Hepatocyte (in vitro differentiated cells): Measurements from ENCODE around the gene SOSTDC1. TPM values are rescaled to one million over a fixed set of nuclear protein-coding genes. Genes with fewer than 3 reads are reported as not detected.
A peak's percentile ranks its signal among the peaks of the same experiment; 100 is the strongest.

Source experiments
- DNase-seq: peaks from one replicate; pipeline ENCODE4 v3.0.0-alpha.2; 2016; ENCODE audit warnings: low spot score
- H2AFZ ChIP-seq: fragments of 200-600 bp; sonication (generic); 2 replicates; pipeline ENCODE4 v1.6.0; 2016; ENCODE audit warnings: antibody characterized with exemption, mild to moderate bottlenecking
- H3K27ac ChIP-seq: fragments of 200-600 bp; sonication (generic); 2 replicates; pipeline ENCODE4 v1.5.1; 2016; ENCODE audit warnings: mild to moderate bottlenecking
- H3K27me3 ChIP-seq: fragments of 200-600 bp; sonication (generic); 2 replicates; pipeline ENCODE4 v1.6.1; 2016
- H3K36me3 ChIP-seq: fragments of 200-600 bp; sonication (generic); replicated peaks from 2 replicates; pipeline ENCODE4 v1.5.1; 2016; ENCODE audit warnings: low read depth; ENCODE audit not compliant: insufficient read depth
- H3K4me1 ChIP-seq: fragments of 200-600 bp; sonication (generic); 2 replicates; pipeline ENCODE4 v1.5.1; 2016; ENCODE audit warnings: mild to moderate bottlenecking, moderate library complexity; ENCODE audit not compliant: insufficient read depth
- H3K4me2 ChIP-seq: fragments of 200-600 bp; sonication (generic); 2 replicates; pipeline ENCODE4 v1.6.0; 2016
- H3K4me3 ChIP-seq: fragments of 200-600 bp; sonication (generic); 2 replicates; pipeline ENCODE4 v1.5.1; 2016; ENCODE audit warnings: mild to moderate bottlenecking
- H3K79me2 ChIP-seq: fragments of 200-600 bp; sonication (generic); 2 replicates; pipeline ENCODE4 v1.6.0; 2017; ENCODE audit warnings: mild to moderate bottlenecking
- H3K9me2 ChIP-seq: fragments of 200-600 bp; sonication (generic); replicated peaks from 2 replicates; pipeline ENCODE4 v1.6.0; 2017; ENCODE audit warnings: mild to moderate bottlenecking; ENCODE audit not compliant: insufficient read depth
- H3K9me3 ChIP-seq: fragments of 200-600 bp; sonication (generic); 2 replicates; pipeline ENCODE4 v1.5.1; 2016; ENCODE audit warnings: low read depth, mild to moderate bottlenecking
- H4K20me1 ChIP-seq: fragments of 200-600 bp; sonication (generic); 2 replicates; pipeline ENCODE4 v1.6.0; 2016; ENCODE audit warnings: mild to moderate bottlenecking; ENCODE audit not compliant: insufficient read depth, poor library complexity, severe bottlenecking
- CTCF ChIP-seq: fragments of 200-600 bp; sonication (generic); IDR thresholded peaks from 2 replicates; pipeline ENCODE4 v1.5.1; 2016; ENCODE audit warnings: antibody characterized with exemption, mild to moderate bottlenecking; ENCODE audit not compliant: poor library complexity
- EZH2 ChIP-seq: fragments of 200-600 bp; sonication (generic); IDR thresholded peaks from 2 replicates; pipeline ENCODE4 v1.6.1; 2016; ENCODE audit warnings: antibody characterized with exemption, mild to moderate bottlenecking, borderline replicate concordance
- EZH2phosphoT487 ChIP-seq: fragments of 200-600 bp; sonication (generic); IDR thresholded peaks from one replicate; pipeline ENCODE4 v1.6.1; 2018; ENCODE audit warnings: antibody characterized with exemption, mild to moderate bottlenecking, low read depth, moderate library complexity; ENCODE audit not compliant: unreplicated experiment, severe bottlenecking
- WGBS: methylation state at CpG from one replicate; pipeline ENCODE4 v1.1.6; 2016; ENCODE audit warnings: low lambda C conversion rate; ENCODE audit errors: missing lambda C conversion rate; 5-methylcytosine and 5-hydroxymethylcytosine counted together
- polyA plus RNA-seq: library from polyadenylated mRNA; unstranded; fragments of >200 nt; fragmentation: Nextera tagmentation; extraction: Ambion mirVana; gene quantifications from 2 replicates; pipeline ENCODE4 v1.2.1, GENCODE V29; 2016
- total RNA-seq: library from RNA; depleted of rRNA; stranded (reverse); fragments of >200 nt; gene quantifications from 2 replicates; pipeline ENCODE4 v1.2.3, GENCODE V29; 2014

The SOSTDC1 gene
- 65.8 and 71.5 TPM in 2 replicates for total RNA-seq
- polyA plus RNA-seq: 30.9 and 38.5 TPM in 2 replicates

GRCh38 chr7:16465469-16466361 lies at the start of gene SOSTDC1:
Gene SOSTDC1, minus strand, starts transcription at chr7:16465738. Its CDS starts 70 bp downstream, at chr7:16465668.
- peak within 1 kb of the TSS; percentile 6 for H3K4me3 ChIP-seq

GRCh38 chr7:16514729-16515128 lies 49.2 kb upstream of the SOSTDC1 start:
- Histone ChIP-seq H3K4me3 (no peak overlapping the region), H3K9me2 (no peaks in the 10 kb centered on the region), H3K27ac (no peak overlapping the region), H3K9me3 (no peaks in the 10 kb centered on the region), H4K20me1 (no peaks in the 10 kb centered on the region), H2AFZ (no peak overlapping the region), H3K4me2 (no peak overlapping the region), H3K79me2 (no peaks in the 10 kb centered on the region), H3K4me1 (no peaks in the 10 kb centered on the region), H3K36me3 (no peaks in the 10 kb centered on the region), H3K27me3 (no peaks in the 10 kb centered on the region)
- no peak for DNase-seq
- TF ChIP-seq EZH2: no peak
- no peak for TF ChIP-seq CTCF
- TF ChIP-seq EZH2phosphoT487: no peak

More at GRCh38 chr7:16465469-16466361, at the start of gene SOSTDC1:
- Histone ChIP-seq H3K27ac (peak within 1 kb of the TSS; percentile 76), H2AFZ (peak within 1 kb of the TSS; percentile 38), H3K9me3 (no peaks in the 10 kb centered on the region), H3K4me1 (peaks cover 10% of the 10 kb centered on the region), H3K4me2 (peak within 1 kb of the TSS; percentile 67), H3K36me3 (no peaks in the 10 kb centered on the region), H3K27me3 (no peaks in the 10 kb centered on the region), H3K79me2 (peaks cover 13% of the 10 kb centered on the region), H3K9me2 (no peaks in the 10 kb centered on the region), H4K20me1 (no peaks in the 10 kb centered on the region)
- TF ChIP-seq CTCF (no peak), EZH2phosphoT487 (no peak), EZH2 (no peak)
- 12% methylated on average over 10 of the region's 10 CpGs for whole genome bisulfite sequencing
- DNase-seq: peak; percentile 61

GRCh38 chr7:16514271-16514670 lies 48.7 kb upstream of the SOSTDC1 start:
- Histone ChIP-seq H3K4me3 (no peak overlapping the region), H3K27me3 (no peaks in the 10 kb centered on the region), H3K4me1 (no peaks in the 10 kb centered on the region), H3K79me2 (no peaks in the 10 kb centered on the region), H3K9me3 (no peaks in the 10 kb centered on the region), H3K4me2 (no peak overlapping the region), H3K27ac (no peak overlapping the region), H3K36me3 (no peaks in the 10 kb centered on the region), H2AFZ (no peak overlapping the region), H4K20me1 (no peaks in the 10 kb centered on the region), H3K9me2 (no peaks in the 10 kb centered on the region)
- TF ChIP-seq EZH2 (no peak), CTCF (no peak), EZH2phosphoT487 (no peak)
- 67% methylated on average over 1 of the region's 1 CpG for WGBS
- no peak for DNase-seq
